Islet of Langerhans (tissue), 1 donor: ENCODE data around the gene CENPF.
"Not testable (repeated sequence)": the region's sequence is repeated elsewhere in the genome, so short reads cannot be mapped to it uniquely, and the experiment has no call there.

ENCODE experiments used
- FAIRE-seq: peaks from one replicate; lab custom pipeline; 2011; peaks lifted over from hg19 to GRCh38; lab: Jason Lieb, UNC

Gene CENPF

GRCh38 chr1:214662223-214662785 is 59.3 kb downstream of the CENPF start:
- no peak for FAIRE-seq

- FAIRE-seq: no peak
Measured at GRCh38 chr1:214664651-214665433, 61.8 kb downstream of the CENPF start.

GRCh38 chr1:214665606-214666110 is 62.7 kb downstream of the CENPF start:
- no peak for FAIRE-seq

- no peak for FAIRE-seq
Measured at GRCh38 chr1:214666674-214667073, 63.7 kb downstream of the CENPF start.

GRCh38 chr1:214670098-214670497 is 67.1 kb downstream of the CENPF start:
- no peak for FAIRE-seq

- FAIRE-seq: not testable (repeated sequence)
Measured at GRCh38 chr1:214673029-214673428, 70.0 kb downstream of the CENPF start.

GRCh38 chr1:214673576-214673975 is 70.6 kb downstream of the CENPF start:
- FAIRE-seq: no peak

GRCh38 chr1:214675524-214675923 is 72.5 kb downstream of the CENPF start:
- FAIRE-seq: not testable (repeated sequence)

- no peak for FAIRE-seq
Measured at GRCh38 chr1:214676747-214677146, 73.8 kb downstream of the CENPF start.

- FAIRE-seq: no peak
Measured at GRCh38 chr1:214677945-214678344, 75.0 kb downstream of the CENPF start.

- no peak for FAIRE-seq
Measured at GRCh38 chr1:214678386-214678785, 75.4 kb downstream of the CENPF start.

GRCh38 chr1:214683621-214684020 is 80.6 kb downstream of the CENPF start:
- FAIRE-seq: no peak

- no peak for FAIRE-seq
Measured at GRCh38 chr1:214685906-214686305, 82.9 kb downstream of the CENPF start.

GRCh38 chr1:214686497-214686896 is 83.5 kb downstream of the CENPF start:
- FAIRE-seq: no peak

- no peak for FAIRE-seq
Measured at GRCh38 chr1:214688891-214689290, 85.9 kb downstream of the CENPF start.

GRCh38 chr1:214694769-214695168 is 91.8 kb downstream of the CENPF start:
- FAIRE-seq: no peak

GRCh38 chr1:214698559-214698958 is 95.6 kb downstream of the CENPF start:
- FAIRE-seq: no peak

GRCh38 chr1:214700437-214700836 is 97.4 kb downstream of the CENPF start:
- no peak for FAIRE-seq

GRCh38 chr1:214702556-214702955 is 99.6 kb downstream of the CENPF start:
- FAIRE-seq: no peak

- FAIRE-seq: no peak
Measured at GRCh38 chr1:214707306-214708087, 104.5 kb downstream of the CENPF start.

GRCh38 chr1:214708321-214708955 is 105.4 kb downstream of the CENPF start:
- no peak for FAIRE-seq

- FAIRE-seq: no peak
Measured at GRCh38 chr1:214709241-214709640, 106.2 kb downstream of the CENPF start.

GRCh38 chr1:214712737-214713136 is 109.7 kb downstream of the CENPF start:
- FAIRE-seq: no peak
